Stimulated activated CD4-positive, alpha-beta T cell treated with anti-CD3 and anti-CD28 coated beads, Interleukin-15, amount 100 ng/mL, for 1 hour (primary cell): Measurements from ENCODE around the gene CLIC6.
"Not testable (repeated sequence)": the region's sequence is repeated elsewhere in the genome, so short reads cannot be mapped to it uniquely, and the experiment has no call there.

ENCODE experiments used
- DNase-seq, 2 donors: peaks; one replicate each; pipeline ENCODE4 v3.0.0-alpha.2; 2020; ENCODE audit warnings: low read depth in 1 of 2, low spot score in 1 of 2

The CLIC6 gene

DNA sequence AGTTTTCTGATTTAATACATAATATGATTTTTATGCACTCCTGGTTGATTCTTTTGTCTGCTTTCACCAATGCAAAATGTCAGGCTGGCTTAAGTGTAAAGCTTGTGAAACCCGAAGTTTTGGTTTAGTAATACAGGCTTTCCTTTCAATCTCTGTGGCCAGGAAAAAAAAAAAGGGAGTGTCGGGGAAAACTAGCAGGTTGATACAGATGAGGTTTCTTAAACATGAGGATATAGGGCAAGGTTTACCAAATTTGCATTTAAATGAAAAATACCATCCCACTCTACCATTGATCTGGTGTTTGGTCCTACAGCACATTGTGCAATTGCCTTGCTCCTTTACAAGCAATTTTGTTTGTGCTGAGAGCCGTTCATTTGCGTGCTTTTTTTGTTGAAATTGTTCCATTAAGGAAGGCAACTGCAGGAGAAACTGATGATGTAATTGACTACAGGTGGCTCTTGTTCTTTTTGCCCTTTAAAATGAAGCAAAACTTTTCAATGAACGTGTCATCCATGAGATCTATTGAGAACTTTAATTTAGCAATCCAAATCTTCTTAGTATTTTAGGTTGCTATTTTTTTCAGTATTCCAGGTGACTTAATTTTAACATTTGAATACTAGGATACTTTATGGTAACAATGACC is 22.7 kb downstream of the CLIC6 start:
- DNase-seq: no peak

DNA sequence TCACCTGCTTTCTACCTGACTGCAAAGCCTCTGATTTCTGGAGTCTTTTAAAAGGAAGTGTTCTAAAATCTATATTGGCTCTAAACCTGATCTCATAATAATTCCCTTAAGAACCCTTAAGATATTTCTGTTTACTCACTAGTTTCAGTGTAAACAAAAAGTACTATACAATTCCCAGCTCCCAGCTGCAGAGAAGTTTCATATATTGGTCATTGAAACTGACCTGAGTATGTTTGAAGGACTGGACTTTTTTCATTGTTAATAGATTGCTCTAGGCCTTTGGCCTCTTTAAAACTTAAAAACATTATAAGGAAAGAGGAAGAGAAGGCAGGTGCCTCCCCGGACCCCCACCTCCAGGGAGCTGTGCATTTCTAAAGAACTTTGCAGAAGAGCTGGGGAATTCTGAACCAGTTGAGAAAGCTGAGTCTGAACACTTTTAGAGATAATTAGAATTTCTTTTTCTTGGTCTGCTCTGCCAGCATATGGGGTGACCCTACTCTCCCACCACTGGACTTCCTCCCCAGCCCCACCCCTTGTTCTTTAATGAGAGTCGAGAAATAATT is 23.7 kb downstream of the CLIC6 start:
- no peak for DNase-seq

DNA sequence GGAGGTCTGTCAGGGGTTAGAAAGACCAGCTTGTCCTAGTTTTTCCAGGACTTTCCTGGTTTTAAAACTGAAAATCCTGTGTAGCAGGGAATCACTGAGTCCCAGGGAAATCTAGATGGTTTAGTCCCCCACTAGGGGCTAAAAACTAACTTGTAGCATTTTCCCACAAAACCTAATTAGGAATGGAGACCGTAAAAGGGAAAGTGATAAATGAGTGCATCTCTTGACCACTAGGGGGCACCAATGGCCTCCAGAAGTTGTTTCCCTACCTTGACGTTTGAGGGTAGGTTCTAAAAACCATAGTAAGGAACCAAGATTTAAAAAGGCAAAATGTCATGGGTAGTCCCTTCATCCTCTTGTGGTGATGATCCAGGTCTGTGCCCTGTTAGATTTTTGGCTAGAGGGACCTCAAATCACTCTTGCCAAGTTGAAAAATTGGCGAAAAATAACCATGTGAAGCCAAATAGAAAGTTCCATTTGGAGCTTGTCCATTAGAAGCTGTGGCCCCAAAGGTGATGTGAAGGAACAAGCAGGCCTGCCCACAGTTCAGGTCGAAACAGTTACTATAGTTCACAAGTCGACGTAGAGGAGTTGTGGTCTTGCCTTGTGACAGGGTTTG is 24.5 kb downstream of the CLIC6 start:
- DNase-seq: no peak

DNA sequence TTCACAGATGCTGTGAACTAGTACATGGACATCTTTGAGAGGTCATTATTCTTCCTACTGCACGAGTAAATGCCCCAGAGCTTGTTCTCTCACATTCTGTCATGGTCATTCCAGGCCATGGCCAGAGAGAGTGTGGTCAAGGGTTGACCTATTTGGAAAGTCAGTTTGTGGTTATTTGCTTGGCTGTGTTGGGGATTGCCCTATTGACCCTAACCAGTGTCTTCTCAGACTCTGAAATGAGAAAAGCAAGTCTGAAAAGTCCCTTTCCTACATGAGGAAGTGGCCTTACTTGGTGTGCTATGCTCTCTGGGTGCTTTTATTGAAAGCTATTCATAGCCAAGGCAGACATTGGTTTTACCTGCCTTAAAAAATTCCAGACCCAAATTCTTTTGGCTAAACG is 26.6 kb downstream of the CLIC6 start:
- no peak for DNase-seq

DNA sequence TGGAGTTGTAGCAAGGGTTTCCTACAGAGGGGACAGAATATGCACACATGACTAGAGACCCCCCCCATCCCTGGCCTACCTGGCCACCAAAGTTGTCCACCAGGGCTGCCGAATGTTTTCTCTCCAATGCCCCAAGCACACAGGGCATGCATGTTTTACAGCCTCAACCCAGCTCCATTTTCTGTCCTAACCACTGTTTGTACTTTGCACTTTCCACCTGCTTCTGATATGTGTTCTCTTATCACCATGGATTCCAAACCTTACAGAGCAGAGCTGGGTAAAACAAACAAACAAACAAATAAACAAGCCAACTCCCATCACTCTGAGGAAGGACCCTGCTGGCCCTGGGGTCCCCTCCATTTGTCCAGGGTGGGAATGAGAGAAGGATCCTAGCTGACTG is 27.3 kb downstream of the CLIC6 start:
- DNase-seq: no peak

DNA sequence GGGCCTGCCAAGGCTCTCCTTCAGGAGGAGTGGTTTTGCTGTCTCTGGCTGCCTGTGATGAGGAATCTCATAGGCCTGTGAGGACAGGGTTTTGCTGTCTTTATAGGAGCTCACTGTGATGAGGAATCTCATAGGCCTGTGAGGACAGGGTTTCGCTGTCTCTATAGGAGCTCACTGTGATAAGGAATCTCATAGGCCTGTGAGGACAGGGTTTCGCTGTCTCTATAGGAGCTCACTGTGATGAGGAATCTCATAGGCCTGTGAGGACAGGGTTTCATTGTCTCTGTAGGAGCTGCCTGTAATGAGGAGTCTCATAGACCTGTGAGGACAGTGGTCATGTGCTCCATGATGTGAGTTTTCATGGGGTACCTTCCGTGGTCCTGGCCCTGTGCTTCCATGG is 29.0 kb downstream of the CLIC6 start:
- DNase-seq: no peak

DNA sequence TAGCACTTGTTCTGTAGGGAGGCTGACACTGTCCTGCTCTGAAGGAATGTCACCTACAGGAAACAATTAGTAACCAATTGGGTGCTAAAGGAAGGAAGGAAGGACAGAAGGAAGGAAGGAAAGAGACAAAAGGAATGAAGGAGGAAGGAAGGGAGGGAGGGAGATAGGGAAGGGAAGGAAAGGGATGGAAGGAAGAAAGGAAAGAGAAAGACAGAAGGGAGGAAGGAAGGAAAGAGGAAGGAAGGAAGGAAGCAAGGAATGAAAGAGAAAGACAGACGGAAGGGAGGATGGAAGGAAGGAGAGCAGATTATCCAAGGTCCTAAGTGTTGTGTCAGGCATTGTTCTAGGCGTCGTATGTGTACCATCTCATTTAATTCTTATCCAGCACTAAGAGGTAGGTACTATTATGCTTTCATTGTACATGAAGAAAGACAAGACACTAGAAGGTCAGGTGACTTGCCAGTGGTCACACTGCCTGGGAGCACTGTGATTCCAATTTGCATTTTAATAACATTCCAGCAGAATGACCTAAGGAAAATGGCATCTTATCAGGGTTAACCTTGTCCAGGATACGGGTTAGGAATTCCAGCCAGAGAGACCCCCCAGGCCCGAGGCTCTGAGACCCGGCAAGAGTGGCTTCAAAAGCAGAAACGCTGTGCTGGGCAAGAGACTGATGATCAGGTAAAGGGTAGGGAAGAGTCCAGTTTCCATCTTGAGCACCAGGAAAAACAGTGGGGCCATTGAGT is 29.6 kb downstream of the CLIC6 start:
- no peak for DNase-seq

DNA sequence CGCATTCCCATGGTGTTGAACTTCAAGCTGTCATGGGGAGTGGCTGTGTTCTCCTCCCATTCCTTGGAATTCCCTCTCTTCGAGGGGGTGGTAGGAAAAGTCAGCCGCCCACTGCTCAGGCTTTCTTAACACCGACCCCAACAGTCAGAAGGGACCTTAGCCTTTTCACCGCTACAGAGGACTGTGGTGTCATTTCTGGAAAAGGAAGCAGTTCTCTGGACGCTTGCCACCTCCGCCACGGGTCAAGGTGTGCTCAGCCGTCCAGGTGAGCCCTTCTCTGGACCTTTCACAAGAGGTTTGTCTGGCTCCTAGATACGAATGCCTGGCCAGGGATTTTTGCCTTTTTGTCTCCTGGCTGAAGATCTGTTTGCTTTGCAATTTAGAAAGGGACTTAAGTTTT is 31.8 kb downstream of the CLIC6 start:
- DNase-seq: no peak

DNA sequence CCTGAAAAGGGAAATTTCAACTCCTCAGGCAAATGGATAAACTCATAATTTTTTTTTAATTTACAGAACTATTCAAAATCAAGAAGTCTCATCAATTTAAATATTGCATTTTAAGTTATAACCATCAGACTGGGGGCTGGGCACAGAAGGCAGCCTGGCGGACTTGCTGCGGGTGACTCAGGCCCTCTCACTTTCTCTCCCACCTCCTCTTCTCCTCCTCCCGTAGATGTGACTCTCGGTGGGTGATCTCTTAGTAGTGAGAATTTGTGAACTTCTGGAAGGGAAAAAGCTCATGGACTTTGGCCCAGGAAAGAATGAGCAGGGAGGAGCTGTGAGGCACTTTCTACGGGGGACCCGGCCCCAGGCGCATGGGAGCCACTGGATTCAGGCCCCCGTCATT is 32.9 kb downstream of the CLIC6 start:
- no peak for DNase-seq

DNA sequence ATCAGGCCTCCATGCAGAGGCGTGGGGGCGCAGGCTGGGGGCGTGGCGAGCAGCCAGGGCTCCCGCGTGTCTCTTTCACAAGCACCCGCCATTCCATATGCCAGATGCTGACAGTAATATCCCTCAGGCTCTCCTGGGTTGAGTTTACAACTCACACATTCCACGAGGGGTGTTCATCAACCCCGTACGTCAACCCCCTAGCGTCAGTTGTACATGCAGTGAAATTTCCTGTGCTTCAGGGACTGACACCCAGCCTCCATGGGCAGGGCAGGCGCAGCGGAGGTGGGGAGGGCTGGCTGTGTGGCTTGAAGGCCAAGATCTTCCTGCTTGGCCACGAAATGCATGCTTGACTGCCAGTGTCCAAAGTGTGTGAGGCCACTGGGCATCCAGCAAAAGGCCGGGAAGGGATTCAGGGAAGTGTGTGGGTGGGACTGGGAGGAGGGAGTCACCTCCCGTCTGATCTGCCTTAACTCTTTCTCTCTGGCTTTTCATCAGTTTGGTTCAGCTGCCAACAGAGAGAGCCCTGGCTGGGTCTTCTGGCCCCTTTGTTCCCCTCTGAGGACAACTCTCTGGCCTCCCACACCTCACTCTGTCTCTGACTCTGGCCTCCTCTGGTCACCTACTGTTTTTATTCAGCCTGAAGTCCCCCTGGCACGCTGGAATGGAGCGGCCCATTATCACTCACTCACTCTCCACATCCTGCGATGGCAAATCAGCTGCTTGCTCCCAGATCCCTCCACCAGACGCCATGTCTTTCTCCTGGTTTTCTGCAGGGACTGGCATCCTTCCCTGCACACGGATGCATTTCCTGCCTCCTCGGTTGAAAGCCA is 33.8 kb downstream of the CLIC6 start:
- no peak for DNase-seq

DNA sequence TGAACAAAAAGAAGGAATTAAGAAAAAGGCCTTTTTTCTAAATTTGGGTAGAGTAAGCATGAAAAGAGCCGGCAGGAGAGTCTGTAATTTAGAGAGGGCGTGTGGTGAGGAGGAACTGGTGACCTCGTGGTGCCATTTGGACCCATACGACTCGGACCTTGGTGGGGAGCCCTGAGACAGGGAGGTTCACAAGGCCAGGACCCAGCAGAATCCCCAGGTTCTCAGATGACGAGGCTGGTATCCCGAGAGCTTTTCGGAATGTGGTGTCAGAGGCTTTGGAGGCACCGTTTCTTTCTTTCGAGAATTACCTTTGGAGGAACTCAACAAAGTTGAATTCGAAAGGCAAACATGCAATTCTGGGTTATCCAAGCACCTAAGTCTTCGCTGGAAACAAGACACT is 34.8 kb downstream of the CLIC6 start:
- no peak for DNase-seq

DNA sequence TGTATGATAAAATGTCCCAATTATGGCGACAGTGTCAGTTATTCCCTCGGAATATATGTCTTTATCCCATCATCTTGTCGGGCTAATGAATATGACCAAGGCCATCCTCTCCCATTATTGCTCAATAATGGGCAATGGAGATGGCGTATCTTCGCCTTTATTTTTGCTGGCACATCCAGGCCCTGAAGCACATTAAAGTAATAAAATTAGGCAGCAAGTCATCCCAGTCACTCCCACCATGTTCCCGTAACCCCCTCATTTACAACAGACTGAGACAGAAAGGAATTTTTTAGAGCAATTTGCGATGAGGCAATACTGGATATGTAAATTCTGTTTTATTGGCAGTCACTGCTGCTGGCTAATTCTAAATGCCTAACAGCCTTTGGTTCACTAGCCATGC is 35.3 kb downstream of the CLIC6 start:
- no peak for DNase-seq

DNA sequence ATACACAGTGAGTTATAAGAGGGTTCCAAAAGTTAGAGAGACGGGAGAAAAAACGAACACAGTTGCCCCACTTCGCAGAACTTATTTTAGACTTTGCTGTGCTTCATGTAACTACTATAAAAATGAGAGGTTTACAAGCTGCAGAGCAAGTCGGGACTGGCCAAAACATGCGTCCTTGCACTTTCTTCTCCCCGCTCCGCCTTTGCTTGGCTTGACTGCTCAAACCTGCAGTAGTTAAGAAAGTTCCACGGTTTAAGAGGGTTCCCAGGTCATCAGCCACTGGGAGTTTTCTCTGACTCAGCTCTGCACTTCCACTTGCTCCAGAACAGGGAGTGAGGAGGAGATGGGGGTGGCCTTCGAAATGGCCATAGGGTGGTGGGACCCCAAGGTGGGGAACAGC is 36.2 kb downstream of the CLIC6 start:
- DNase-seq: no peak

DNA sequence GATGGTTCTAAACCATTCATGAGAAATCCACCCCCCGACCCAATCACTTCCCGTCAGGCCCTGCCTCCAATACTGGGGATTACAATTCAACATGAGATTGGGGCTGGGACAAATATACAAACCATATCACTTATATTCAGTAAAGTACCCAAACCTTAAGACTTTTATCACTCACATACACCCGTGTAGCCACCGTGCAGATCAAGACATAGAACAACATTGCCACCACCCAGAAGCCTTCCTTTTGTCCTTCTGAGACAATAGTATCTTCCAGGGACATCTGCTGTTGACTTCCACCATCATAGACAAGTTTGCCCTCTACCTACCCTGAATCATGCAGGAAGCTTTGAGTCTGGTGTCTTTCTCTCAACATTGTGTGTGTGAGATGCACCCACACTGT is 37.5 kb downstream of the CLIC6 start:
- DNase-seq: no peak

DNA sequence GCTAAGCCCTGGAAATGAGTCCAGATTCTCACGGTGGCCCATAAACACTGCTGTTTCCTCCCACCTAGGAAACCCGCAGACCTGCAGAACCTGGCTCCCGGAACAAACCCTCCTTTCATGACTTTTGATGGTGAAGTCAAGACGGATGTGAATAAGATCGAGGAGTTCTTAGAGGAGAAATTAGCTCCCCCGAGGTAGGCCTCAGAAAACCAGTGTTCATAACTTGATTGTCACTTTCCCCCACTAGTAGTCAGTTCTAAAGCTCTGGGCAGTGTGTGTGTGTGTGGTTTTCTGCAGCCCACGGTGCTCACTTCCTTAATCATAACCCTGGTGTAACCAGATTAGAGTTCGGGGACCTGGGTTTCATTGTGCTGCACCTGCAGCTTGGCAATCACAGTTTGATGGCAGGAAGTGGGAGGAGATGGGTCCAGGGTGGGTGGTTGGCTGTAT is 39.1 kb downstream of the CLIC6 start:
- no peak for DNase-seq

DNA sequence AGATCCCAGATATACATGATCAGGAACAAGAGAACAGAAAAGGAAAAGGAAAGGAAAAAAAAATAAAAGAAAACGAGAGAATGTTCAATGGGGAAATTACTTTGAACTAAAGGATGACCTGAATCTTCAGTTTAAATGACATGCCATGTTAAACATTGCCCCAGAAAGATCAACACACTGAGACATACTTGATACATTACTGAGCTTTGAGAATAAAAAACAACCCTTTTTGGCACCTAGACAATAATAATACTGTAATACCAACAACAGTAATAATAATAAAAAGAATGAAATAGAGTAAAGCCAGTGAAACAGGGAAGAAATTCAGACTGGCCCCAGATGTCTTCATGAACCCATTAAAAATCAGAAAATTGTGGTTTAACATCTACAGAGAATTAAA is 44.8 kb downstream of the CLIC6 start:
- no peak for DNase-seq

DNA sequence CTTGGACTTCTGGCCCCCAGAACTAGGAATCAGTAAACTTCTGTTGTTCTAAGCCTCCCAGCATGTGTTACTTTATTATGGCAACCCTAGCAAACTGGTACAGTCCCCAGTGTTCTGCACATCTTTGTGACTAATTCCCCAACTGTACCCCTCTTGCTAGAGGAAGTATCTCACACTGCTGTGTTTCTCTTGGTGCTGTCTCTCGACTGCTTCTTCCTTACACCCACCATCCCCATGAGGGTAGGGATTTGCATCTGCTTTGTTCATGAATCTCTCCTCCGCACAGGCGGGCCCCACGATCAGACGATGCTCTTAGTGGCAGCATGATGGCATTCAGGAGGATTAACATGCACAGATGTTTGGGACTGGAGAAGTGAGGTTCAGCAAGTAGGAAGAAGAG is 46.7 kb downstream of the CLIC6 start:
- DNase-seq: no peak

DNA sequence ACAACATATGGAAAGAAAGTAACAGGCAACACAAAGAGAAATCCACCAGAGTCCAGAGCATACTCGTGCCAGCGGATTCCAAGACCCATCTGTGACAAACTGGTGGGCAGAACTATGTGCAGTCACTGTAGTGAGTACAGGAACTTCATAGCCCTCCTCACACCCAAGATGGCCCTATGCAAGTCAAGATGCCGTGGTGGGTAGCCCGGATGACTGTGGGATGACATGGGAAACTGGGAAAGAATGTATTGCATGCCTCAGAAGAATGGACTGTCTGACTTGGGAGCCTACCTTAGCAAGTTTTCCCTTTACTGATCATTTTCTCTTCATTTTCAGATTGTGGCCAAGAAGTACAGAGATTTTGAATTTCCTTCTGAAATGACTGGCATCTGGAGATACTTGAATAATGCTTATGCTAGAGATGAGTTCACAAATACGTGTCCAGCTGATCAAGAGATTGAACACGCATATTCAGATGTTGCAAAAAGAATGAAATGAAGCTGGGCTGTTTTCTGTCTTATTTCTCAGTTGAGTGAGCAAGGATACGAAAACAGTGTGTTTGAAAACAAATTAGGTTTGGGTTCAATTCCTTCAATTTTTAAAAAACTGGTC is 47.3 kb downstream of the CLIC6 start:
- no peak for DNase-seq

DNA sequence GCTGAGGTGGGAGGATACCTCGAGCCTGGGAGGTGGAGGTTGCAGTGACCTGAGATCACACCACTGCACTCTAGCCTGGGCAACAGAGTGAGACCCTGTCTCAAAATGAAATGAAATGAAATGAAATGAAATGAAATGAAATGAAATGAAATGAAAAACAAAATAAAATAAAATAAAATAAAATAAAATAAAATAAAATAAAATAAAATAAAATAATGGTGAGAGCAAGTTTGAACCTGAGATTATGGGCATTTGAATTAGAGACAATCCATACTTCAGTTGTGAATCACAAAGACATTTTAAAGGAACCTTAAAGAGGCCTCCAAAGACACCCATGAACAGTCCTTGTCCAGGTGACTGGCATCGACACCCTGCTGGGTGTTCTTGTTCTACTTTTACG is 49.7 kb downstream of the CLIC6 start:
- DNase-seq: not testable (repeated sequence)

DNA sequence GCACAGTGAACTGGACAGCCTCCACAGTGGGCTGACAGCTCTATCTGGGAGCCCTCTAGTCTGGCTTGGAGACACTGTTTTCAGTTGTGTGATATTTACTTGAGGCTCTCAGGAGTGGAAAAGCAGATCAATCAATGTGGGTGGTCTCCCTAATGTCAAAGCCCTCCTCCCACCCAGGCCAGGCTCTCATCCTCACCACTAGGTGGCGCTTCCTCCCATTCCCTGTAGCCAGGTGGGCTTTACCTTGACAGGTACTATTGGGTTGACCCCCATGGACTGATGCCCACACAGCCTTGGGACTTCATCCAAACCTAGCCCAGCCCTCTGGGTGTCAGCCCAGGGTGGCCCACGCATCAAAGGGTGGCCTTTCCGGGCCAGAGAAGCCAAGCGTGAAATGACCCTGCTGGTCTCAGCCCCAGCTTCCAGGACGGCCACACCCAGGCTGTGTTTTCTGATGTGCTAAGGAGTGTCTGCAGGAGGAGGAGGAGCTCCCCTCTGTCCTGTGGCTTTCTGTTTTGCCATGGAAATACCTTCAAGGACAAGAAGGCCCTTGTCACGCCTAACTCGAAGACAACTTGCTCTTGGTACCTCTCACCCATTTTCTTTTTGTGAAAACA is 54.0 kb downstream of the CLIC6 start:
- DNase-seq: no peak
